ENCODE results near the gene RAPGEF3. TPM values are rescaled to one million over a fixed set of nuclear protein-coding genes. Genes with fewer than 3 reads are reported as not detected.
A peak's percentile ranks its signal among the peaks of the same experiment; 100 is the strongest.

RAPGEF3 gene
- total and polyA plus RNA-seq, 9 of the 15 experiments (the other 6 are each of a cell fraction or from before 2014, with no cell fraction given): 0.03 to 0.78 (median 0.37) TPM; not detected in 1

GRCh38 chr12:47805417-47805816, 46.7 kb upstream of the RAPGEF3 start:
- Histone ChIP-seq H3K9me1 (ENCODE audit: control insufficient read depth, insufficient read depth, low read length) (peaks cover 6% of the 10 kb centered on the region), H3K36me3 (ENCODE audit: control insufficient read depth, insufficient read depth, low read length) (peaks cover 67% of the 10 kb centered on the region; the same call in 2 of the 3 replicates), H3K4me2 (ENCODE audit: insufficient read depth, low read length) (no peak overlapping the region), H3K79me2 (ENCODE audit: control insufficient read depth, insufficient read depth, low read length) (peaks cover 100% of the 10 kb centered on the region), H2AFZ (ENCODE audit: low read depth, low read length) (no peak overlapping the region), H3K27me3 (ENCODE audit: control insufficient read depth in 2 of 2, insufficient read depth in 2 of 2, low read length in 2 of 2) (no peaks in the 10 kb centered on the region), H3K4me1 (replicated peaks in 1 of 2; ENCODE audit: control insufficient read depth in 2 of 2, insufficient read depth in 2 of 2, low read length in 2 of 2) (peaks cover 34 to 52% of the 10 kb centered on the region in 2 experiments), H3K9me3 (replicated peaks; ENCODE audit: control insufficient read depth, insufficient read depth, low read depth, low read length) (no peaks in the 10 kb centered on the region), H4K20me1 (replicated peaks; ENCODE audit: control insufficient read depth, insufficient read depth, low read length) (peaks cover 15% of the 10 kb centered on the region; the same call in 1 of the 2 replicates), H3K4me3 (no peak overlapping the region), H3K27ac (ENCODE audit: extremely low read depth, low read depth, low read length) (peak overlapping the region; percentile 34; the same call in 1 of the 3 replicates), H3K9ac (ENCODE audit: insufficient read depth in 1 of 2, low read depth in 2 of 2, low read length in 2 of 2) (peak overlapping the region in 1 of 2 experiments; percentile 64; a peak in 1 of 4 replicates)
- DNase-seq (ENCODE audit: extremely low read depth in 1 of 4, low spot score in 3 of 4) (no peak), FAIRE-seq (no peak), ATAC-seq (no peak)
- in situ Hi-C loops (cut with MboI) (no loop called here), intact Hi-C loops (cut with micrococcal nuclease) (no loop called here)
- TF ChIP-seq PHF21A (IDR thresholded peaks at IDR 0.05; ENCODE audit: borderline replicate concordance, low read depth) (no peak), NCOR1 (IDR thresholded peaks at IDR 0.05) (no peak), SRF (CRISPR knock-in tag; IDR thresholded peaks at IDR 0.05) (no peak), RBM25 (IDR thresholded peaks at IDR 0.05; ENCODE audit: low read depth, low read length, severe bottlenecking) (no peak), CBX2 (IDR thresholded peaks at IDR 0.05; ENCODE audit: insufficient read depth, low read length, poor library complexity, severe bottlenecking) (no peak), TRIM28 (IDR thresholded peaks at IDR 0.05) (no peak), ARID2 (IDR thresholded peaks at IDR 0.05) (no peak), PPARD (CRISPR knock-in tag; IDR thresholded peaks at IDR 0.05) (no peak), PTRF (tag; IDR thresholded peaks at IDR 0.05) (no peak), ZBED1 (IDR thresholded peaks at IDR 0.05) (no peak), E2F6 (IDR thresholded peaks at IDR 0.05; ENCODE audit: borderline replicate concordance in 1 of 2, extremely low read depth in 1 of 2, insufficient read depth in 1 of 2, insufficient read length in 1 of 2, low read depth in 1 of 2, low read length in 1 of 2, poor library complexity in 1 of 2, severe bottlenecking in 1 of 2) (no peak), ZBTB9 (CRISPR knock-in tag; IDR thresholded peaks at IDR 0.05) (no peak), ZNF764 (CRISPR knock-in tag; IDR thresholded peaks at IDR 0.05; ENCODE audit: low read depth) (no peak)
- ChIA-PET CTCF (ENCODE audit: low intra/inter-chr PET ratio) (no interaction called here), POLR2A (interaction anchor here (2.5 kb wide), 1 partner anchor 13 kb away, joined by 8 read pairs; the partner anchor contains the start of gene HDAC7)
- no TSS peak for BruUV-seq (replicated peaks)
- 75% methylated on average over 2 of the region's 2 CpGs for WGBS (ENCODE audit: insufficient coverage, low coverage, missing lambda C conversion rate)
